Astrocyte (in vitro differentiated cells and primary cell): ENCODE measurements around the gene FAM222A. TPM values are rescaled to one million over a fixed set of nuclear protein-coding genes. Genes with fewer than 3 reads are reported as not detected.

Experiments used
- DNase-seq: peaks from one replicate; pipeline ENCODE4 v3.0.0-alpha.2; 2010; ENCODE audit warnings: low read depth
- FAIRE-seq: peaks from 2 replicates; lab custom pipeline; 2011; peaks lifted over from hg19 to GRCh38; lab: Jason Lieb, UNC
- H2AFZ ChIP-seq: 2 replicates; pipeline ENCODE4 v1.6.0; 2012; ENCODE audit warnings: low read depth, low read length, inconsistent platforms
- H3K27ac ChIP-seq: 2 replicates; pipeline ENCODE4 v1.5.1; 2011; ENCODE audit warnings: low read depth, low read length, inconsistent platforms
- H3K27me3 ChIP-seq: 2 replicates; pipeline ENCODE4 v1.6.0; 2011; ENCODE audit warnings: low read length, inconsistent platforms; ENCODE audit not compliant: insufficient read depth
- H3K36me3 ChIP-seq: 2 replicates; pipeline ENCODE4 v1.5.1; 2011; ENCODE audit warnings: low read length, inconsistent platforms; ENCODE audit not compliant: insufficient read depth
- H3K4me1 ChIP-seq: 2 replicates; pipeline ENCODE4 v1.5.1; 2011; ENCODE audit warnings: low read length, inconsistent platforms; ENCODE audit not compliant: insufficient read depth
- H3K4me2 ChIP-seq: 2 replicates; pipeline ENCODE4 v1.6.0; 2012; ENCODE audit warnings: low read length, inconsistent platforms
- H3K4me3 ChIP-seq: 2 replicates; pipeline ENCODE4 v1.5.1; 2011; ENCODE audit warnings: low read depth, mild to moderate bottlenecking, low read length, inconsistent platforms; ENCODE audit not compliant: insufficient read depth
- H3K79me2 ChIP-seq: 2 replicates; pipeline ENCODE4 v1.6.0; 2012; ENCODE audit warnings: mild to moderate bottlenecking, low read length, inconsistent platforms; ENCODE audit not compliant: insufficient read depth
- H3K9ac ChIP-seq: 2 replicates; pipeline ENCODE4 v1.6.0; 2012; ENCODE audit warnings: mild to moderate bottlenecking, low read length, inconsistent platforms
- H3K9me3 ChIP-seq: 2 replicates; pipeline ENCODE4 v1.5.1; 2012; ENCODE audit warnings: low read depth, mild to moderate bottlenecking, low read length, inconsistent platforms; ENCODE audit not compliant: insufficient read depth
- H4K20me1 ChIP-seq: 2 replicates; pipeline ENCODE4 v1.6.0; 2012; ENCODE audit warnings: low read length, inconsistent platforms; ENCODE audit not compliant: insufficient read depth
- H3K27ac Mint-ChIP-seq: one replicate; pipeline ENCODE4 v1.8.0; 2021; ENCODE audit warnings: mild to moderate bottlenecking, mixed read lengths; ENCODE audit not compliant: unreplicated experiment
- H3K27me3 Mint-ChIP-seq: one replicate; pipeline ENCODE4 v1.8.0; 2021; ENCODE audit warnings: low read depth, mixed read lengths; ENCODE audit not compliant: unreplicated experiment
- H3K36me3 Mint-ChIP-seq: one replicate; pipeline ENCODE4 v1.8.0; 2021; ENCODE audit warnings: low read depth, mixed read lengths; ENCODE audit not compliant: unreplicated experiment
- H3K4me1 Mint-ChIP-seq: one replicate; pipeline ENCODE4 v1.8.0; 2021; ENCODE audit warnings: low read depth, mixed read lengths; ENCODE audit not compliant: unreplicated experiment
- H3K4me3 Mint-ChIP-seq: one replicate; pipeline ENCODE4 v1.8.0; 2021; ENCODE audit warnings: mild to moderate bottlenecking, moderate library complexity, mixed read lengths; ENCODE audit not compliant: unreplicated experiment
- H3K9me3 Mint-ChIP-seq: one replicate; pipeline ENCODE4 v1.8.0; 2021; ENCODE audit warnings: mild to moderate bottlenecking, mixed read lengths; ENCODE audit not compliant: unreplicated experiment
- CTCF ChIP-seq: IDR thresholded peaks from 2 replicates; pipeline ENCODE4 v1.5.1; 2011; ENCODE audit warnings: low read depth, mild to moderate bottlenecking, inconsistent platforms, low read length, moderate library complexity; ENCODE audit not compliant: insufficient read depth
- EZH2 ChIP-seq: IDR thresholded peaks from 2 replicates; pipeline ENCODE4 v1.6.1; 2012; ENCODE audit warnings: mild to moderate bottlenecking, low read length, inconsistent platforms; ENCODE audit not compliant: insufficient read depth
- total RNA-seq: library from RNA; stranded (reverse); gene quantifications from 2 replicates; pipeline ENCODE4 v1.2.1, GENCODE V29; 2021

FAM222A gene
- total RNA-seq, 1 donor from 2014 or later, result 1.2 TPM

- H3K4me3 ChIP-seq, result no peak overlapping the region
- Mint-ChIP-seq H3K36me3 (no peaks in the 10 kb centered on the region), H3K27me3 (peaks cover 35% of the 10 kb centered on the region), H3K27ac (no peak overlapping the region), H3K4me3 (peak overlapping the region; percentile 54), H3K4me1 (peaks cover 2% of the 10 kb centered on the region), H3K9me3 (no peaks in the 10 kb centered on the region)
- no peaks in the 10 kb centered on the region for H3K36me3 ChIP-seq
- DNase-seq (no peak), FAIRE-seq (no peak)
- no peaks in the 10 kb centered on the region for H3K9me3 ChIP-seq
- no peak overlapping the region for H2AFZ ChIP-seq
- H3K79me2 ChIP-seq, result no peaks in the 10 kb centered on the region
- H3K27ac ChIP-seq, result no peak overlapping the region
- H3K27me3 ChIP-seq, result peaks cover 39% of the 10 kb centered on the region
- H4K20me1 ChIP-seq, result peaks cover 19% of the 10 kb centered on the region
- no peak overlapping the region for H3K4me2 ChIP-seq
- H3K4me1 ChIP-seq, result no peaks in the 10 kb centered on the region
- H3K9ac ChIP-seq, result no peak overlapping the region
- no peak for TF ChIP-seq CTCF
- no peak for TF ChIP-seq EZH2
Observed at GRCh38 chr12:109722022-109722720, 8.5 kb downstream of the FAM222A start.

GRCh38 chr12:109722721-109723094 lies 9.1 kb downstream of the FAM222A start:
- Histone ChIP-seq H3K9me3 (no peaks in the 10 kb centered on the region), H3K27me3 (peaks cover 40% of the 10 kb centered on the region), H3K4me2 (no peak overlapping the region), H3K27ac (no peak overlapping the region), H2AFZ (no peak overlapping the region), H3K4me1 (no peaks in the 10 kb centered on the region), H3K9ac (no peak overlapping the region), H4K20me1 (peaks cover 19% of the 10 kb centered on the region), H3K4me3 (no peak overlapping the region), H3K79me2 (no peaks in the 10 kb centered on the region), H3K36me3 (no peaks in the 10 kb centered on the region)
- H3K27me3 Mint-ChIP-seq, result peaks cover 32% of the 10 kb centered on the region
- no peak for FAIRE-seq
- H3K27ac Mint-ChIP-seq, result no peak overlapping the region
- no peak overlapping the region for H3K4me3 Mint-ChIP-seq
- no peaks in the 10 kb centered on the region for H3K36me3 Mint-ChIP-seq
- TF ChIP-seq EZH2 (no peak), CTCF (no peak)
- DNase-seq, result no peak
- H3K4me1 Mint-ChIP-seq, result peaks cover 2% of the 10 kb centered on the region
- no peaks in the 10 kb centered on the region for H3K9me3 Mint-ChIP-seq

- Histone ChIP-seq H3K27me3 (peaks cover 36% of the 10 kb centered on the region), H2AFZ (no peak overlapping the region), H3K9ac (no peak overlapping the region), H3K4me3 (no peak overlapping the region), H3K27ac (no peak overlapping the region), H4K20me1 (peaks cover 19% of the 10 kb centered on the region), H3K9me3 (no peaks in the 10 kb centered on the region), H3K79me2 (no peaks in the 10 kb centered on the region), H3K36me3 (no peaks in the 10 kb centered on the region), H3K4me2 (no peak overlapping the region), H3K4me1 (no peaks in the 10 kb centered on the region)
- Mint-ChIP-seq H3K36me3 (no peaks in the 10 kb centered on the region), H3K9me3 (no peaks in the 10 kb centered on the region), H3K27ac (no peak overlapping the region), H3K27me3 (peaks cover 35% of the 10 kb centered on the region), H3K4me1 (peaks cover 2% of the 10 kb centered on the region), H3K4me3 (no peak overlapping the region)
- FAIRE-seq (no peak), DNase-seq (no peak)
- TF ChIP-seq CTCF (no peak), EZH2 (no peak)
Observed at GRCh38 chr12:109723311-109723881, 9.8 kb downstream of the FAM222A start.
